Stimulated activated CD4-positive, alpha-beta T cell treated with anti-CD3 and anti-CD28 coated beads, Interleukin-4, amount 100 ng/mL, for 48 hours (primary cell): ENCODE results near the gene PAK1.

Experiments used
- DNase-seq, 2 donors: peaks; one replicate each; pipeline ENCODE4 v3.0.0-alpha.2; 2020; ENCODE audit warnings: low read depth in 2 of 2

PAK1 gene

GRCh38 chr11:77436969-77437368, 36.9 kb downstream of the PAK1 start:
- no peak for DNase-seq

DNA sequence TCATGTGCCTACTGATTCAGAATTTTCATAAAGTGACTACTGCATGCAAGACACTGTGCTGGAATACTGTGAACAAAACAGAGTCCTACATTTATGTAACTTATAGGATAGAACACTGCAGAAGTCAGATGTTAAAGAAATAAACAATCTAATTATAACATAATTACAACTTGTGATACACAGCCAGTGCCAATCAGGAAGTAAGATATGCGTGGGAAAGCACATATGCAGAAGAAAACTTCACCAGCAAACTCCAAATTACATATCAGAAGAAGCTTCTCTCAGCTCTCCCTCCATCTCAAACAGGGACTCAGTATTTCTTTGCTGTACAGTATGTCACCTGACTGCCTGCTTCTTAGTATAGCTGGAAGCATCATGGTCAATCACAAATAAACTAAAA, 37.4 kb downstream of the PAK1 start:
- no peak for DNase-seq

DNA sequence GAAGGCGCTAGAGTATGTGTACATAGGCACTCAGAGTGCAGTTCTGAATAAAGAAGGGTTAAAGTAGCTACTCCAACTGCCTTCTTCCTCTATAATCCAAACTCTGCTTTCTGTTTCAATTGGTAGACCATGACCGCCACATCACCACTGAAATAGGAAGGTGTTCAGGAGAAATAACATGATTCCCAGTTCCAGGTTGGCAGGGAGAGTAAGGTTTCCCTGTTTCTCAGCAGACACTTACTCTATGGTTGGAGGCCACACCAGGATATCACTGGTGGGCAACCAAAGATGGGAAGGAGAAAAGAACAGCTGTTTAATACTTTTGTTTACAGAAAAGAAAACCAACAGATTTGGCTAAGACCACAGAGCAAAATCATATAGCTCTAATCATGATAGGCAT, 37.9 kb downstream of the PAK1 start:
- DNase-seq = no peak

DNA sequence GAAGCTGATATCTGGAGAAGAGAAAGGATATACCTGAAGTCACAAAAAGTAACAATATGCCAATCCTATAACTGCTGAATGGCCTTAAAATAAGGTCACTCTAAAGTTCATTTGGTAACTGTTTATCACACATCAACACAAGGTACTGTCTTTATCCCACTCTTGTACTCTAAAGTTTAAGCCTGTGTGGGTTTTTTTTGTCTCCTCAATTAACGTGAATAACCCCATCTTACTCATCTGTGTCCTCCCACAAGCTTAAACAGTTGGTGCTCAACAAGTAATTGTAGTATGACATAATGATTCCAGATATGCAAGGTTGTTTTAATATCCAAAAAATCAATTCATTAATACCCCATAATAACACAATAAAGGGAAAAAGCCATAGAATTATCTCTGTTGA, 42.1 kb downstream of the PAK1 start:
- DNase-seq = no peak

DNA sequence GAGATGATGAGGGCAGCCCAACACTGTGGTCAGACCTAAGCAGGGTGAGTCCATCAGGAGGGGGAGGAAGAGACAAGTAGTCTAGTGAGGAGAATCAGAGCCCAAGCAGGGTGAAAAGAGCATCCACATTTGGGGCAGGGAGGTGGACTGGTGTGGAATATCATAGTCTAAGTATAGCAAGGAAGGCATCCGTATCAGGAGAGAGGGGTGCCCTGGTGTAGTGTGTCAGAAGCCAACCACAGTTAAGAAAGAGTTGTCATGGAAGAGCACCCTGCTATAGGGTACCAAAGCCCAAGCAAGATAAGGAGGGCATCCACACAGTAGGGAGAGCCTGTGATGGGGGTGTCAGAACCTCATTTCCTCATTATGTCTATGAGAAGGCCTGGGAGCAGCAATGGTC, 45.3 kb downstream of the PAK1 start:
- no peak for DNase-seq

DNA sequence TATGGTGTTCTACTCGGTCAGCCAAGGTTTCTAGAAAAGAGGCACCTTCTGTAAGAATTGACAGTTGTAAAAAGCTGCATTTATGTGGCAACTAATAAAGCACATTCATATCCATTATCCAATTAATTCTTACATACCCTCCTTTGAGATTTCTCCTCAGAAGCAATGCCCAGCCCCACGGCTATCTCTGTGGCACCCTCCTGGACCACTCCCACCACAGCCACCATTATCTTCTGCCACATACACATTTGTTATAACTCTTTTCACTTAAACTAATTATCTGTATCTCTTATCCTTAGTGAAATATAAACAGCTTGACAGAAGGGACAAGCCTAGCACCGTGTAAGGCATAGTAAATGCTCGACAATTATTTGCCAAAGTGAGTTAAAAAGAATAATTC, 48.5 kb downstream of the PAK1 start:
- DNase-seq = no peak

DNA sequence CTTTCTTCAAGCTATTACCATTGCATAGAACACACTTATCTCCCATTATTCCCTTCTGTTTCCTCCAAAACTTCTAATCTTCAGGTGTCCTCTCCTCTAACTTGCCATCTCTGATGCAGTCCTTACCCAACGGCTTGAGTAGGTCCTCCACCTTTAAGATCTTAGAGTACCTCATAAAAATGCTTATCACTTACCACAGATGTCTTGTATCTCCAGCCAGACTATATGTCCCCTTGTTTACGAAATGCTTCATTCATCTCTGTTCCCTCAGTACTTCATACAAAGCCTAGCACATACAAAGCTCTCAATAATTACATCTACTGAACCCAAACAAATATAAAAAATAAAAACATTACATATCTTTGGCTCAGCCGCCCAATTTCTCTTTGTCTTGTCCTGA, 49.2 kb downstream of the PAK1 start:
- no peak for DNase-seq

DNA sequence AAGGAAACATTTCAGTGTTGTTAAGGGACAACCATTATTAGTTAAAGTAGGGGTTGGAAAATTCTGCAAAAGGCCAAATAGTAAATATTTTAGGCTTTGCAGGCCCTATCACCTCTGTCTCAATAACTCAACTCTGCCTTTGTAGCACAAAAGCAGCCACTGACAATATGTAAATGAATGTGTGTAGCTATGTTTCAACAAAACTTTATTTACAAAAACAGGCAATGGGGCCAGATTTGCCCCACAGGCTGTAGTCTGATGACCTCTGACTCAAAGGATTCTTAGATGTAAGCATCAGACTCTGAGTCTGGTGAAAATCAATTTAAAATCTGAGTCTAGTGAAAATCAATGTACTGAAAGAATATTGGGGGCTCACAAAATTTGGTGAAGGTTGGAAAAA, 50.3 kb downstream of the PAK1 start:
- no peak for DNase-seq

- DNase-seq = no peak
Measured at GRCh38 chr11:77422687-77423086, 51.2 kb downstream of the PAK1 start.

- DNase-seq = no peak
Measured at GRCh38 chr11:77421041-77421723, 52.7 kb downstream of the PAK1 start.

- DNase-seq = no peak
Measured at GRCh38 chr11:77418971-77419597, 54.8 kb downstream of the PAK1 start.

DNA sequence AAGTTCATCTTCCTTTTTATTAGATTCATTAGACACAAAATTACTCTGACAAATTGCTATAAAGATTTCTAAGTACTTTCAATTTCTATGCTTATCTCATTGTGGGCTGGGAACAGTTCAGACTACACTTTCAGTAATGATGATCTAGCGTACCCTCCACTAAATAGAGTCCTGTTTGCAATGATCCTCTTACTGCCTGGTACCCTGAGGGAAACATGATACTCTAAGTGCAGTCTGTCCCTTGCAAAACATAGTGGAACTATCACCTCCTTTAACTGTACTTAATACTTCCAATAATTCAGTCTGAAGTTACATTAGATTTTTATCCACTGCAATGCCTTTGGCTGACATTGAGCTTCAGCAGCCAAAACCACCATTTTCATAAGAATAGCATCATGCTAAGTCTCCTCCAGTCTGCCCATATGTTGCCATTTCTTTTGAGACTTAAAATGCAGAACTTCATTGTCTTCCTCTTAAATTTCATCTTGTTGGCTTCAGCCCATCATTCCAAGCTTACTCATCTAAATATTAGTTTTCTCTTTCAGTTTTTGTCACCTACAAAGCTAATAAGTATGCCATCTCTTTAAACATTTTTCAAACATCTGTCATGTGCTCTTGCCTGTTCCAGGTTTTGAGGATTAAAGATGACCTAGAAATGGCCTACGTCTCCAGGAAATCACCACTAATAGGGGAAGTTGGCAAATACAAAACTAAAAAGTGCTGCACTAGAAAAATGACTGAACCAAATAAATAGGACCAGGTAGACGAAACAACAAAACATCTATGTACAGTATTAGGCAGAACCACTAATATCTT, 55.5 kb downstream of the PAK1 start:
- DNase-seq = no peak

DNA sequence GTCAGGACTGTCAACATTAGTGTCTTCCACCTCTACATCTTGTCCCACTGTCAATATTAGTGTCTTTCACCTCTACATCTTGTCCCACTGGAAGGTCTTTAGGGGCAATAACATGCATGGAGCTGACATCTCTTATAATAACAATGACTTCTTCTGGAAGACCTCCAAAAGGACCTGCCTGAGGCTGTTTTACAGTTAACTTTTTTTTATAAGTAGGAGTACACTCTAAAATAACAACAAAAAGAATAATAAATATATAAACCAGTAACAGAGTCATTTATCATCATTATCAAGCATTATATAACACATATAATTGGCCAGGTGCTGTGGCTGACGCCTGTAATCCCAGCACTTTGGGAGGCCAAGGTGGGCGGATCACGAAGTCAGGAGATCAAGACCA, 57.5 kb downstream of the PAK1 start:
- DNase-seq = no peak

- no peak for DNase-seq
Measured at GRCh38 chr11:77413850-77414460, 59.9 kb downstream of the PAK1 start.

GRCh38 chr11:77412814-77413213, 61.1 kb downstream of the PAK1 start:
- no peak for DNase-seq

DNA sequence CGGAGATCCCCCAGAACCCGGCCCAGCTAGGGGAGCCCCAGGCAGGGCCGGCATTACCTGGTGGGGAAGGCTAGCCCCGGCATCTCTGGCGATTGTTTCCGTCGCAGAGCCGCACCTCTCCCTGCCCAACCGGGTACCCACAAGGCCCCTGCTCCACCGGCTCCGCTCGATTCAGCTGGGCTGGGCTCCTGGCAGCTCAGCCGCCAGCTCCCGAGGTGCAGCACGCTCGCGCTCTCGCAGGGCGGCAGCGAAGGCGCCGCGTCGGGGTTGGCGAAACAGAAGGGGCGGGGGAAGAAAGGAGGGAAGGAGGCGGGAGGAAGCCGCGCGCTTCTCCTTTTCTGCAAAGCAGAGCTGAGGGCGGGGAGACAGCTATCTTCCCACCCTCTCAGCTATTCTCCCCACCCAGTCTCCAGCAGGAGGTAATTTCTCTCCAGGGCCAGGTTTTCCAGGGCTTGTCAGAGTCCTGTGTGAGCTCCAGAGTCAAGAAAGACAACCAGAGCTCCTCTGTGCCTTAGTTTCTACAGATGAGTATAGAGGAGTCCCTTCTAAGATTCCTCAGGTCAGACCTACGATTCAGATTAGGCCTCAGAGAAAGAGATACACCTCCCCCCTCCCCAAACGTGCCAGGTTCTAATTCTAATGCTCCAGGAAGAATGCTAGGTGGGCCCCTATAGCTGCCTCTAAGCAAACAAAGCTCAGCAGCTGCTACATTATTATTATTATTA, 62.0 kb downstream of the PAK1 start:
- peak; percentile 68 to 76 for DNase-seq

DNA sequence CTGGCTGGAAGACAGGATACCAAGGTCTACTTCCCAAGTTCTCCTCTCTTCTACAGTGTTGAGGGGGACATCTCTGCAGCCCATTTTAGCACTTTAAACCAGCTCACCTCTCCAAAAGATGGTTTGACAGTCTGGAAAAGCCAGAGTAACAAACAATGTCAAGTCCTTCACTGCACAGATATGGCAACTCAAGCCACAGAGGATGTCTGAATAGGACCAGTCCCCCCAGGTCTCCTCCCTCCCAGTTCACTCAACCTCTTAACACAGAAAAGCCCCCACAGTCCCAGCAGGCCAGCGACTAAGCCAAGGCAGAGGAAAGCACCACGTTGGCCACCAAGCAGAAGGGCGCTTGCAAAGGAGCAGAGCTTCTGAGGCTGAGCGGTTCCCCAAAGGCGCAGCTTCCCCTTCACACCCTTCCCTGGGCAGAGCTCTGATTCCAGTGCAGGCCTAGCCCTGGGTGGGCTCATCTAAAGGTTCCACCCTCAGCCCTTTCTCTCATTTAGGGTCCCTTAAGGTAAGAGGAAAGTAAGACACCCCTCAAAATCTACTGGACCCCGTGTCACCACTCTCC, 62.7 kb downstream of the PAK1 start:
- peak in 1 of 2 donors; percentile 2 for DNase-seq

DNA sequence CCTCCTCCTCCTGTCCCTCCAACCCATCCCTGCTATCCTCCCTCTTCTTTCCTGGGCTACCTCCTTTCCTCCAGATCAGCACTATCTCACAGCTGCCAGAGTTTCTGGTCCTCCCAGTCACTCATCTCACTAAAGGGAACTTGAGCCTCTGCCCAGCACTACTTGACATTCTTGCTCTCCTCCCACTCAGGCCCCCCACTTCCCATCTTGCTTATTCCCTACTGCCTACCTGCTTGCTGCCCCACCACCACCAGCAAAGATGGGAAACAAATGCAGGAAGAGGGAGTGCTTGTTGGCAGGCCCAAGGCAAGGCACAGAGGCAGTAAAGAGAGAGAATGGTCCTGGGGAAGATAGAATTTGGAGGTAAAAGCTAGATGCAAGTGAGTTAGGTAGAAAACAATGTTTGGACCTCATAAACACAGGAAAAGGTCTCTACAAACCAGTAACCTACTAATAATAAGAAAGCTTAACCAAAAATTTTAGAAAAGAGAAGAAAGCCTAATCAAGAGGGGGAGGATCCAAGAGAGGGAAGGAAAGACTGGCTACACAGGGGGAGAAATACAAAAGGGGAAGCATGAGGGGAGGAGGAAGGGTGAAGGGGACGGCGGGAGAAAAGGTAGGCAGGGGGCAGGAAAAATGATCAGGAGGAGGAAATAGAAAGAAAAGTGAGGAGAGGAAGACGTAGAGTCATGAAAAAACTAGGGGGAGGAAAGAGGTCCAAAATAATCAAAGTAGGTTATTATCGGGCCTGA, 63.6 kb downstream of the PAK1 start:
- no peak for DNase-seq

DNA sequence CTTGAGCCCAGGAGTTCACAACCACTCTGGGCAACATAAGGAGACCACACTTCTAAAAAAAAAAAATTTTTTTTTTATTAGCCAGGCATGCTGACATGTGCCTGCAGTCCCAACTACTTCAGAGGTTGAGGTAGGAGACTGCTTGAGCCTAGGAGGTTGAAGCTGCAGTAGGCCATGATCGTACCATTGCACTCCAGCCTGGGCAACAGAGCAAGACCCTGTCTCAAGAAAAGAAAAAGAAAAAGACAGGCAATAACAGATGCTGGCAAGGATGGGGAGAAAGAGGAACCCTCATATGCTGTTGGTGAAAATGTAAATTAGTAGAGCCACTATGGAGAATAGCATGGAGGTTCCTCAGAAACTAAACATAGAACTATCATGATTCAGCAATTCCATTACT, 64.8 kb downstream of the PAK1 start:
- no peak for DNase-seq

GRCh38 chr11:77407613-77408012, 66.3 kb downstream of the PAK1 start:
- DNase-seq = no peak

GRCh38 chr11:77406396-77406795, 67.5 kb downstream of the PAK1 start:
- no peak for DNase-seq
